ENCODE results near the gene PRPF40A.

PRPF40A gene

DNA sequence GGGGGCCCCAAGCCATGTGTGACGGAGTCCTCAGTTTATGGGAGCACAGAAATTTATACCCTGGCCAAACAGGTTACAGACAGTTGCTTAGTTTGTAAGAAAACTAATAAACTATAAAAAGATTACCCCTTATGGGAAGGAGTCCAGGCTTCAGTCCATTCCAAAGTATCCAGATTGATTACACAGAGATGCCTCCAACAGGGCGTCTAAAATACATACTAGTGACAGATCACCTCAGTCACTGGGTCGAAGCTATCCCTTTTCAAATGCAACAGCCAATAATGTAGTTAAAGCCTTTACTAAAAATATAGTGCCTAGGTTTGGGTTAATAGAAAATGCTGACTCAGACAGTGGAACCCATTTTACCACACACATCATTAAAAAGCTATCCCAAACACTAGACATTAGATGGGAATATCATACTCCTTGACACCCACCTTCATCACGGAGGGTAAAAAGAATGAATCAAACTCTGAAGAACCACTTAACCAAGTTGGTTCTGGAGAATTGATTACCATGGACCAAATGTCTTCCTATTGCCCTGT lies 10.7 kb downstream of the PRPF40A start:
- TF ChIP-seq CTCF (IDR thresholded peaks at IDR 0.05) = no peak

GRCh38 chr2:152701198-152701597 lies 16.1 kb downstream of the PRPF40A start:
- no peak for TF ChIP-seq CTCF (IDR thresholded peaks at IDR 0.05)

DNA sequence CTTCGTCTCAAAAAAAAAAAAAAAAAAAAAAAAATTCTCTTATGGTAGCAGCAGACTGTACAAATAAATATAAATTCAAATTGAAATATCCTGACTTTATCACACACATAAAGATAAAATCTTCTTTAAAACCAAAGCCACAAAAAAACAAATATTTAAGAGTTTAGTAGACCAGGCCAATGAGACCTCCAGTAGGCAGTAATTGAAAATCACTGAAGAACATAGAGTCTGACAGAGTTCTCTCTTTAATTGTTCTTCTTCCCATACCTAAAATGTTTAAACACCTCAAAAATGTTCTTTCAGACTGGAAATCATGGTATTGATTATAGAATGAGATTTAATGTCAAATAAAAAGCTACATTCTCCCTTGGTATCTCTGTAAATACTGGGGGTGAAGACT lies 20.8 kb downstream of the PRPF40A start:
- TF ChIP-seq CTCF (IDR thresholded peaks at IDR 0.05) = no peak

- no peak for TF ChIP-seq CTCF (IDR thresholded peaks at IDR 0.05)
Measured at GRCh38 chr2:152695763-152696162, 21.5 kb downstream of the PRPF40A start.

- no peak for TF ChIP-seq CTCF (IDR thresholded peaks at IDR 0.05)
Measured at GRCh38 chr2:152694161-152694661, 23.1 kb downstream of the PRPF40A start.

DNA sequence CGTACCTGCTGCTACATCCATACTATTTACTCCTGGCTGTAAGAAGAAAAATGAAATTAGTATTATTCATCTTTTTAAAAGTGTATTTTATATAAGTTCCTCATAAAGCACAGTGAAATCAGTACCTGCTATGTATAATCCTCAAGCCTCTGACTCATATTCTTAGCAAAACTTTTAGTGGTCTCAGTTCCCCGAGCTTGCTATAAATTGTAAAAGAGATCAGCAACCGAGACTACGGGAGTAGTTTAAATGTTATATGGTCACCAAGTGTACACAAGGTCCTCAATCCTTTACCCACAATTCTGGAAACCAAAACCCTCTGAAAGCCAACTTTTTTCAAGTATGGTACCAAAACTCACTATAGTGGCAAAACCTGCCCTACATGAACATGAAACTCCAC lies 24.2 kb downstream of the PRPF40A start:
- TF ChIP-seq CTCF (IDR thresholded peaks at IDR 0.05) = no peak

GRCh38 chr2:152686321-152686720 lies 30.9 kb downstream of the PRPF40A start:
- no peak for TF ChIP-seq CTCF (IDR thresholded peaks at IDR 0.05)

GRCh38 chr2:152683400-152683799 lies 33.9 kb downstream of the PRPF40A start:
- no peak for TF ChIP-seq CTCF (IDR thresholded peaks at IDR 0.05)
